ENCODE measurements around the gene PPP1R1C.
"Not testable (repeated sequence)": the region's sequence is repeated elsewhere in the genome, so short reads cannot be mapped to it uniquely, and the experiment has no call there.

The PPP1R1C gene

GRCh38 chr2:182015334-182016109 lies 29.9 kb downstream of the PPP1R1C start:
- no peak for DNase-seq (ENCODE audit: low read depth)

- no peak for DNase-seq (ENCODE audit: low read depth)
These were observed 32.6 kb downstream of the PPP1R1C start for GRCh38 chr2:182018218-182018617.

- no peak for DNase-seq (ENCODE audit: low read depth)
These were observed 34.1 kb downstream of the PPP1R1C start for GRCh38 chr2:182019731-182020130.

DNA sequence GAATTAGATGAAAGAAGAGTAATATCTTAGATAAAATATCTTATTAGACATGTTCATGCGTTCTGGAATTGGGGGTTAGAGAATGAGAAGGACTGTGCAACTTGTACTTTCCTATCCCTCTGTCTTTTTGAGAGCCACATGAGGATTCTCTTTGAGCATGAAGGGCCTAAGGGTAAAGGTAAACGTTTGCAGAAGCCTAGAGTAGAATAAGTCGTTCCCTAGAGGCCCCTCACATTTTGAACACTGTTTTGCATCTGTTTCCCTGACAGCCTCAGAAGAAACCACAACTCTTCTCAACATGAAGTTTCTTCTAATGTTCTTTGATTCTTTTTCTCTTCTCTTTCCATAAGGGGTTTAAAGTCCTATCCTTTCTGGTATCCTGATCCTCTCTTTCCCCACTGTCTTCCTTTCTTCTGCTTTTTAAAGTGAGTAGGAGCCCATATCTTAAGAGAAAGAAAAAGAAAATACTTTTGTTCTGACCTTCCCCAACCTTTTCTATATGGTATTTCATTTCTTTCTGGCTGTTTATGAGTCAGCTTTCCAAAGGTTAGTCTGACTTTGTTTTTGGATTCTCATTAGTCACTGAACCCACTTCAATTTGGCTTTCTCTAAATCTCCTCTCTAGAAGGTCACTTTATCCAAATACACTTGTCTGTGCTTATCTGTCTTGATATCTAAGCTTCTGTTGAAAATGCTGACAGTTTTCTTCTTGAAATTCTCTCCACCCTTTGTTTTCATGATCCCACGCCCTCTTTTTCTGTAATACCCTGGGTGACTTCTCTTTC lies 34.8 kb downstream of the PPP1R1C start:
- DNase-seq (ENCODE audit: low read depth): no peak

- DNase-seq (ENCODE audit: low read depth): no peak
These were observed 37.6 kb downstream of the PPP1R1C start for GRCh38 chr2:182023235-182023634.

DNA sequence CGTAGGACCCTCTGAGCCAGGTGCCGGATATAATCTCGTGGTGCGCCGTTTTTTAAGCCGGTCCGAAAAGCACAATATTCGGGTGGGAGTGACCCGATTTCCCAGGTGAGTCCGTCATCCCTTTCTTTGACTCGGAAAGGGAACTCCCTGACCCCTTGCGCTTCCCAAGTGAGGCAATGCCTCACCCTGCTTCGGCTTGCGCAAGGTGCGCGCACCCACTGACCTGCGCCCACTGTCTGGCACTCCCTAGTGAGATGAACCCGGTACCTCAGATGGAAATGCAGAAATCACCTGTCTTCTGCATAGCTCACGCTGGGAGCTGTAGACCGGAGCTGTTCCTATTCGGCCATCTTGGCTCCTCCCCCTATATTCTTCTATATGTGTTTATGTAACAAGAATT lies 45.2 kb downstream of the PPP1R1C start:
- DNase-seq (ENCODE audit: low read depth): not testable (repeated sequence)

GRCh38 chr2:182031956-182032355 lies 46.3 kb downstream of the PPP1R1C start:
- no peak for DNase-seq (ENCODE audit: low read depth)

DNA sequence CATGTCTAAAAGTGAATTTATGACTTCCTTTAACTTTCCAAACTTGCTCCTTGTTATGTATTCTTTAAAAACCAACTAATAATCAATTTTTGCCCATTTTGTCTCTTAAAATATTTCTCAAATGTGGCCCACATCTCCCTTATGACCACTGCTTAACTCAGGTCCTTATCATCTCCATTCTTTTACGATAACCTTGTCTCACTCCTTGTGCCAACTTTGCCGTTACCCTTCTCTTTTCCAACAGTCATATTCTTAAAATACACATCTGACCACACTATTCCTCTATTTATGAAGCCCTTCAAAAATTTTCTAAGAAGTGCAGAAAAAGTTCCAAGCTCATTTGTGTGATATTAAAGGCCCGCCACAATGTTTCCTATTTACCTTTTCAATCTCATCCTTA lies 47.8 kb downstream of the PPP1R1C start:
- DNase-seq (ENCODE audit: low read depth): no peak

DNA sequence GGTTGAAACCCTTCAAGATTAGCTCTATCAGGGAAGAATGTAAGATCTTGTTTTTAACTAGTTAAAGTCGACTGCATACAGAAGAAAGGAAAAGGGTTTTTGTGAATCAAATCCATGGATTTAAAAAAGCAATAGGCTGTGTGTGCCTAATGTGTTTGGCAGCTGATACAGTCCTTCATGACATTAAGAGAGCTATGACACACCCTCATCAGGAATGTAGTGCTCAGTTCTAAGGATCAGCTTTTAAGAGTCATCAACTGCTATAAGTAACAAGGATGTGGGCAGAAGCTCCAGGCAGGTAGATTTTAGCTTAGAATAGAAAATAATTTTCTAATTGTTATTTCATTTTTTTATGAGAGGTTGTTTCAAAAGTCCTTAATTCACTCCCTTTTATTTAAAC lies 52.9 kb downstream of the PPP1R1C start:
- DNase-seq (ENCODE audit: low read depth): no peak

- no peak for DNase-seq (ENCODE audit: low read depth)
These were observed 57.4 kb downstream of the PPP1R1C start for GRCh38 chr2:182043021-182043420.

GRCh38 chr2:182043861-182044260 lies 58.2 kb downstream of the PPP1R1C start:
- no peak for DNase-seq (ENCODE audit: low read depth)

GRCh38 chr2:182047544-182047943 lies 61.9 kb downstream of the PPP1R1C start:
- no peak for DNase-seq (ENCODE audit: low read depth)

DNA sequence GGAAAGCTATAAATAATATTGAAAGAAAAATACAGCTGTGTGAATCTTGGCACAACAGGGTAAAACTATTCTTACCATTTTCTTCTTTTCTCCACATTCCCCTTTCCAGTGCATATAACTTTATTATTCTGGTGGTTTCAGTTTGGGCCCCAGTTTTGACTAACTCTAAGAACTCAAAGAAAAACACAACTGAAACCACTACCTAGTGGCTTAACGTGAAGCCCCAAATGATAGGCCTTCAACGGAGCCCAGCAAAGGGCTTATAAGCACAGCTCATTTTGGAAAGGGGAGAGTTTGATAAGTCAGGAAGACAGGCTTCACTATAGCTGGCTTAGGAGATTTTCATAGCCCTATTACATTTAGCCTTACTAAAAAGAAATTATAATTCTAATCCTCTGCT lies 62.4 kb downstream of the PPP1R1C start:
- DNase-seq (ENCODE audit: low read depth): no peak

DNA sequence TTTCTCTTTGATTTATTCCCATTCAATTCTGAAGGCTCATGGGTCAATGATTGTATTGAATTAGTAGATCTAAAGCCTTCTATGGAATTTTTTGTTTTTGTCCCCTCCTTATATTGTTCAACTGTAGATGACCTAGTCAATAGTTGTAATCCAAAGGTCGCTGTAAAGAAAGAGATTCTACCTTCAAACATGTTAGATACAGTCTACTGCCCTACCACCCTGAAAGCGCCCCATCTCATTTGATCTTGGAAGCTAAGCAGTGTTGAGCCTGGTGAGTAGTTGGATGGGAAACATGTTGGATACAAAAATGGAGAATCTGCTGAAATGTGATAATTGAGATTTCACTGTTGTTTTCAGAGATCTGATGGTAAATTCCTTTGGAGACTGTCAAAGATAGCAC lies 63.0 kb downstream of the PPP1R1C start:
- no peak for DNase-seq (ENCODE audit: low read depth)

GRCh38 chr2:182049372-182050148 lies 63.9 kb downstream of the PPP1R1C start:
- no peak for DNase-seq (ENCODE audit: low read depth)

DNA sequence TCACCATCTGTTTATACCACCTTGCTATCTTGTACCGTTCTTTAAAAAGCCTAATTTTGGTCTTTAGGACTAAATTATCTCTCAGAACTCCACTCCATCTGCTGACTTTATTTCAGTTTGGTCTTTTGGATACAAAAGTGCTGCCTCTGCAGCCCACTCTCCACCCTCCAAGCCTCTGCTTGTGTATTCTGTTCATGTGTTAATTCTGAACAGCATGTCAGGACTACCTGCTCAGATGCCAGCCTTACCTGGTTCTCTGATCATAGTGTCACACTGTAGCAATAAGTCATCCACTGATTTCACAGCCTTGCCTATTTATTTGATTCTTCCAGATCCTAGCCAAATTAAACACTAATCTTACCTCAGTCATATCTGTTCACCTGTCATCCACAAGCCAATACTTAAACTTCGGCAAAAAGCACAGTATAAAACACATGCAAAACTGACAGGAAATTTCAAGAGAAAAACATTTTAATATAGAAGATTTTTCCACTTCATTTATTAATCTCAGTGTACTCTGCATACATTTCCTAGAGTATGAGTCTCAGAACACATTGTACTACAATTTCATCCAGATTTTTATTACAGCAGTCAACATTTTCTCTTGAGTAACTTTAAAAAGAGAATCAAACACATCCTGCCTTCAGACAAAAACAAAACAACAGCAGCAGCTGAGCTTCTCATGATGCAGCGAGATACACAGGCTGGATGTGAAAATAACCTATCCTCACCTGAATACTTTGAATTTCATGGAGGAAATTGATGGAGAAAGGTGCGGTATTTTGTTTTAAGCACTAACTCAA lies 64.9 kb downstream of the PPP1R1C start:
- no peak for DNase-seq (ENCODE audit: low read depth)

GRCh38 chr2:182055993-182056392 lies 70.3 kb downstream of the PPP1R1C start:
- no peak for DNase-seq (ENCODE audit: low read depth)

- no peak for DNase-seq (ENCODE audit: low read depth)
These were observed 71.3 kb downstream of the PPP1R1C start for GRCh38 chr2:182057002-182057401.

DNA sequence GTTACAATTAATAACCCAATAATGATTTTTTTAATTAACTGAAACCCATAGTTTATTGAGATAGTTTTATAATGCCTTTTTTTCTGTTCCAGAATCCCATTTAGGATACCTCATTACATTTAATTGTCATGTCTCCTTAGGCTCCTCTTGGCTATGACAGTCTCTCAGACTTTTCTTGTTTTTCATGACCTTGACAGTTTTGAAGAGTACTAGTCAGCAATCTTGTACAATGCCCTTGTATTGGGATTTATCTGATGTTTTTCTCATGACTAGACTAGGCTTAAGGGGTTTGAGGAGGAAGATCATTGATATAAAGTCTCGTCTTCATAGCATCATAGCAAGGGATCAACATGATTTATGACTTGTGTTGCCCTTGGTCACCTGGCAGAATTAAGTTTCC lies 72.4 kb downstream of the PPP1R1C start:
- no peak for DNase-seq (ENCODE audit: low read depth)

DNA sequence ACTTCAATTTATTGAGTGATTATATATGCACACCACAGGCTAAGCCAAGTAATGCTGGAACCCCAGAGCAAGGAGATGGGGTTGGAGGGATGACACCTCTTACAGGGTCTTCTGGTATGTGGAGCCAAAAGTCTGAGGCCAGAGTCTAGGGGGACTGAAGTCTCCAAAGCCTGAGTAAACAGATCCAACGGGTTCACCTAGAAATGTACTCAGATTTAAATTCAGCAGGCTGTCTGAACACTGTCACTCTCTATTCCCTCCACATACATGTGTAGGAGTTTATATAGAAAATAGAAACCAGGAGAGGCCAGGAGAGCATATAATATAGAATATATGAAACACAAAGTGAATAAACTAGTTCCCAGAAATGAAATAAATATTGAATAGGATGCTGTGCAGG lies 76.1 kb downstream of the PPP1R1C start:
- no peak for DNase-seq (ENCODE audit: low read depth)

- no peak for DNase-seq (ENCODE audit: low read depth)
These were observed 76.8 kb downstream of the PPP1R1C start for GRCh38 chr2:182062329-182062972.

All from stimulated activated CD4-positive, alpha-beta T cell treated with anti-CD3 and anti-CD28 coated beads, Interleukin-2, amount 100 ng/mL, for 4 hours (primary cell).